Activated CD4-positive, alpha-beta T cell treated with anti-CD3 and anti-CD28 coated beads for 24 hours (primary cell): ENCODE data around the gene INSIG1.

Source experiments
- DNase-seq, 2 donors: peaks; one replicate each; pipeline ENCODE4 v3.0.0-alpha.2; 2020; ENCODE audit warnings: low read depth in 2 of 2

The INSIG1 gene

DNA sequence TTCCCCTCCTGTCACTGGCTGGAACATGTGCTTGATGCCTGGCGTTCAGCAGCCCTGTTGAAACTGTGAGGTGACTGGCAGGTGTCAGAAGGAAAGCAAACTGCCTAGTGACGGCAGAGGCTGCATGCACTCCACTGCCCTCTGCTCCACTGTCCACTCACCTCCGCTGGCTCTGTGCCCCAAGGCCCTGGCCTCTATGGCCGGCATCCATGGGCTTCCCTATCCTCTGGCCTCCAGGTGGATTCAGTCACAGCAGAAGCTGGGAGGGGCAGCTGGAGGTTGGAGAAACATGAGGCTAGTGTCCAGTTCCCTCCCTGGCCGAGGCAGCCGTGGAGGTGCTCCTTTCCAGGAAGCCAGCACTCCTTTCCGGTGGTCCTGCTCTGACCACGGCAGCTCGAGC lies 31.2 kb upstream of the INSIG1 start:
- DNase-seq: no peak

DNA sequence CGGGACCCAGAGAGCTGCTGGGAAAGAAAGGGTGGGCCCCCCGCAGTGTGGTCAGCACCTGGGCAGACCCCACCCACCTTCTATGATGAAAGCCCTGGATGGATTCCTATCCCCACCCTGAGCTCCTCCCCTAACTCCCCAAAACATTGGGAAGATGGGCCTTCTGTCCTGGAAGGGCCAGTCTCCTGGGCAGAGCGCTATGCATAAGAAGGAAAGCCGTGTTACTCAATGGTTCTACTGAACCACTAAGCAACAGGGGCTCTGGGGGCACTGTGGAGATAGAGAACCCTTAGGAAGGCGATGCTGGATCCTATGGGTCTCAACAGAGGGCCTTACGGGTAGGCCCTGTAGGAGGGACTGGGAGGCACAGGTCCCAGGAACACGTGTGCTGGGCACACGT lies 30.7 kb upstream of the INSIG1 start:
- DNase-seq: no peak

DNA sequence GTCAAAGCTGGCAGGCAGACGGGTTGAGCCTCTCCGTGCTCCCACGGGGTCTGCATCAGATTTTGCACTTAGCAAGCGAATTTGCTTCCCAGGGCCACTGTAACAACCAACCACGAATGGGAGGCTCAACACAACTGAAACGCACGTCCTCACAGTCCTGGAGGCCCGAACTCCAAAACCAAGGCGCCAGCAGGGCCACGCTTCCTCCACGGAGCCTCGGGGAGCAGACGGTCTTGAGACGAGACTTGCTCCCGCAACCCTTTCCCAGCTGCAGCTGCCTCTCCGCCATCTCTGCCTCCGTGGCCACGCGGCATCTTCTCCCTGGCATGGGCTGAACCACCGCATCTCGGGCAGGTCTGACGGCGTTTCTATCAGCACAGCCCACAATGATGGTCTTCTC lies 30.2 kb upstream of the INSIG1 start:
- no peak for DNase-seq

DNA sequence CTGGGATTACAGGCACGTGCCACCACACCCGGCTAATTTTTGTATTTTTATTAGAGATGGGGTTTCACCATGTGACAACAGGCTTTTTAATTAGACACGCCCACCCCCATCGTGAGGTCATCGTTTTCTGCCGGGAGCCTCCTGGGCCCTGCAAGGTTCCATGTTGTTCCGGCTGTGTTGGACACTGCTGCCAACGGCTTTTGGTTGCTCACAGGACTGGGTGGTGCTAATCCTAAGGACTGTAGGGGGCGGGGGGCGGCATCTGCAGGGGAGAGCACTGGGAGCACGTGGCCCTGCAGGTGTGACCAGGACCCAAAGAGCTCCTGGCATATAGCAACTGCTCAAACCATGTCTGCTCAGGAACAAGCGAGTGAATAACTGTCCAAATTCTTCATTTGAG lies 29.5 kb upstream of the INSIG1 start:
- no peak for DNase-seq

DNA sequence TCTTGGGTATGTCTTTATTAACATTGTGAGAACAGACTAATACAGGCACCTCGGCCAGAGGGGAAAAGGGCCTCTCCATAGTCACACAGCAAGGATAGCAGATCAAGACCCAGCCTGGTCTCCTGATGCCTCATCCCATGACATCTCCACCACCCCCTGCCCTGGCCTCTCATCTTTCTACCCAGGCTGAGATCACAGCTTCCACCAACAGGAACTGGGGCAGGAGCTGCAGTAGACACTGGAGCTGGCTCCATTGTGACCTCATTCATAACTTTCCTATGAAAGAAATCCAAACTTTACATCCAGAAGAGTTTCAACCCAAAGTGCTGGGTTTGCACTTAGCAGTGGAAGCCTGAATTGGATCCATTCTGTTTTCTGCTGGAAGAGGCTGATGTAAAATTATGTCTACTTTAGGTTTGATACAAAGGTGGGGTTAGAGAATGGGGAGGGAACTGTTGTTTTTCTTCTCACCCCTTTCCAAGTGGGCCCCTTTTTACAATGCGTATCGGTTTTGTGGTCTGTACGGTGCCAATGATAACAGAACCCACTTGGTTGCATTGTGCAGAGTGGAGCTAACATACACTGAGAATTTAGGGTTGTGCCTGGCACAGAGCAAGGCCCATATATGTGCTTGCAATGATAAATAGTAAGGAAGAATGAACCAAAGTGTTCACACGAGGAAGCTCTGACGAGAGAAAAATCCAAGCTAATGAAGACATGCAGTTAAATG lies 28.6 kb upstream of the INSIG1 start:
- no peak for DNase-seq

DNA sequence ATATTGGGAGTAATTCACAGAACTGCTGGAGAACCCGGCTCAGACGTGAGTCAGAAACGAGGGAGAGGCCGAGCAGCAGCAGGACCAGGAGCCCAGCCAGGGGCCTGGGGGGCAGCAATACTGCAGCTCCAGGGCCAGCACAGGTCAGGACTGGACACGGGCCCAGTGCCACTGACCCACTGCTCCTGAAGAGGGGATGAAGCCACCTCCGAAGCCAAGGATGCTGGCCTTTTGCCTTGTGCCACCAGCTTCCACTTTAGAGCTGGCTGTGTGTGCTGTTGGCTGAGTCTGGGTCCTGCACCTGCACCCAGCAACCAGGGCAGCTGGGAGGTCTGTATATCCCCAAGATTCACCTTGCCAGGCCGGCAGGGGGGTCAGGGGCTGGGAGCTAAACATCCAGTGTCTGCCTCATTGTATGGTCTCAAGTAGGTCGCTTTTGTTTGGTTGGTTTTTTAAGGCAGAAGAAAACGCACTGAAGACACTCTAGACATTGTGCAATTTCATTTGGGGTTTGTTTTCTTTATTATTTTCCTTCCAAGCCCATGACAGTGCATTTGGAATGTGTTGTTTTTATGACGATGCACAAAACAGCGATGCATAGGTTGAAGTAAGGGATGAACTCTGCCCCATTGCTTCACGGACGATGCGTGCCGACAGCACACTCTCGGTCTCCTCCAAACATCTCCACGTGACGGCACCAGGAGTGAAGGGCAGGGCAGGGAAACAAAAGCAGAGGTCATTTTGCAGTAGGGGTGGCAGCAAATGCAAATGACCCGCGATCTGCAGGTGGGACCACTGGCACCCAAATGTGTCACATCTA lies 27.7 kb upstream of the INSIG1 start:
- DNase-seq: no peak

DNA sequence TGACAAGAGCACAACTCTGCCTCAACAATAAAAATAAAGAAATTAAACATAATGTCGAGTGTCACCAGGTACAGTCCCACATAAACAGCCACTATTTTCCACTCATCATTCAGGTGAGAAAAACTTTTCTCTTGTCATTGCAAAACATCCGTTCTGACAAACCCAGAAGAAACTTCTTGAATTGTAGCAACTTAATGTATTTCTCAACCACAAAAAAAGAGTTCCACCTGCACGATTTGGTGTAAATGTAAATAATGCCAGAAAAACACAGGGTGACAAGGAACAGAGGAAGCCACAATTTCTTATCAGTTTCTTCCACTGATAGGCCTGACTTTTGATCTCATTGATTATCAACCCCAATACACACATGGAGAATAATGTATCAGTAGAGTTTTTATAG lies 26.8 kb upstream of the INSIG1 start:
- DNase-seq: no peak

DNA sequence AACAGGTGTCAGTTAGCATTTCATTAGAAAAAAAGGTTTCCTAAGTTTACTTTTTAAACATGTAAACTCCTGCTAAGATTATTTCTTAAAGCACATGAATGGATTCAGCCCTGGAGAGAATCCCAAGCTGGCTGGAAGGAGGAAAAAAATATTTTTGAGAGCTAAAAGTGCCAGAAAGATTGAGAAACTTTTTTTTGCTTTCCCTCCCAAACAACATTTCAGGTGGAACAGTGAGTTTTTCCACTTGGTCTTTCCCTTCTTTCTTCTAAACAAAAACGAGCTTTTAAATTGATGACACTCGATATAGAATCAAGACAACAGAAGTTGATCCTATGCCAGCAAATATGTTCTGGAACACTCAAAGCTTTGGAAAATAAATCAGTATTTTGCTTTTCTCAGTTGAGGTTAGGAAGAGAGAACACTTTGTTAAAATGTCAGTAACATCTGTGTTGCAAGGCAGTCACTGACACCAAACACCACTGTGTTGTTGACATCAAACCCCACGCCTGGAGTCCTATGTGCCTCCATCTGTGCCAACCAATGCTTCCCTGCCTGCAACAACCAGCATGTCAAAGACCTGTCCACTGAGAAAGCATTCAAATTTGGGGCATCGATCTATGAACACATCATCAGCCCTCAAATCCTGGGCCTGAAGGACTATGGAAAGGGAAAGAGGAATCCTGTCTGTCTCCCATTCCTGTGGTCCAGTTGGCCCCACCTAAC lies 22.9 kb upstream of the INSIG1 start:
- no peak for DNase-seq

DNA sequence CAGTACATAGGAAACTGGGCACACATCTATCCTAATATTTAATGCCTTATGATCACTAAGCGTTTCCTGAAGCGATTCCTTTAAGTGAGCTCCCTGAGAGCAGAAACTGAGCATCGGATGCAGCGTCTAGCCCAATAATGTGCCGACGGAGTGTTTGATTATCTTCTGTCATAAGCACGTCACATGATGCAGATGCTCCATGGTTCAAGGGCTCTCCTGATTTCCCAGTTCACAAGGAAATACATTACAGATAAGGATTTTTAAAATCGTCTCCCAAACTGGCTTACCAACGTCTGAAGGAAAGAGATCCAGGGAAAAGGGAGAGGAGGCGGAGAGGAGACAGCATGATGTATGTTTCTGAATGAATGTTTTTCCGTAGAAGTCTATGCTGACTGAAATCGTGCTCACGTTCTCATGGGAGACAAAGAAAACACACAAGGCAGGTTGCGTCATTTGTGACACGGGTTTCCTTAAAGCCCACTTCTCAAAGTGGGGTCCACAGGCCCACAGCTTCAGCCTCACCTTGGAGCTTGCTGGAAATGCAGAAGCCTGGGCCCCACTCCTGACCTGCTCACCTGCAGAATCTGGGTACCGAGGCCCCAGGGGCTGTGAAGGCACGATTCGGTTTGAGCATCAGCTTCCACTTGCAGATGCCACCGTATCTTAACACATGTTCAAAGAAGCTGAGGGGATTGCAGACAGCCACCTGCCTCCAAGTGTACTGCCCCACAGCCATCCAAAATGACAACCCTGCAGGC lies 21.5 kb upstream of the INSIG1 start:
- DNase-seq: no peak

DNA sequence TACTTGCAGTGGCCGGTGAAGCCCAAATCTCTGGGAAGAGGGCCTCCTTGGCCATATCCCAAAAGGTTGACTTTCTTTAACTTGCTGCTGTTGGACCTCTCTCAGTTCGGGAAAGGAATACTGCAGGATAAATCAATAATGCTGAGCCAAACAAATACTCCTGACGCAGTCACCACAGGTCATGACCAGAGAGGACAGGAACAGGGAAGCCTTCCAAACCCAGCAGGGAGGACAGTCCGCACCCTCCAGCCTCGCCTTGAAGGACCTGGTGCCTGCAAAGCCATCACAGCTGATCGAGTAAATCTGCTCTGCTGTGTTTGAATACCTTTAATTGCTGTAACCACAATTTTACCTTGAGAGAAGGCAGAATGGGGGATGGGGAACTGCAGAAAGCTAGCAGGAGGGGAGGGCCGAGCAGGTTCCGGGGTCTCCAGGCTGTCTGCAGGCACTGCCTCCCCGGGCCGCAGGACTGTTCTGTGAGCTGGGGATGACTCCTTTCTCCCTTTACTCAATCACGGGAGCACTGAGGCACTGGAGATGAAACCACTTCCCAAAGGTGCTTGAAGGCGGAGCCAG lies 20.8 kb upstream of the INSIG1 start:
- DNase-seq: no peak

DNA sequence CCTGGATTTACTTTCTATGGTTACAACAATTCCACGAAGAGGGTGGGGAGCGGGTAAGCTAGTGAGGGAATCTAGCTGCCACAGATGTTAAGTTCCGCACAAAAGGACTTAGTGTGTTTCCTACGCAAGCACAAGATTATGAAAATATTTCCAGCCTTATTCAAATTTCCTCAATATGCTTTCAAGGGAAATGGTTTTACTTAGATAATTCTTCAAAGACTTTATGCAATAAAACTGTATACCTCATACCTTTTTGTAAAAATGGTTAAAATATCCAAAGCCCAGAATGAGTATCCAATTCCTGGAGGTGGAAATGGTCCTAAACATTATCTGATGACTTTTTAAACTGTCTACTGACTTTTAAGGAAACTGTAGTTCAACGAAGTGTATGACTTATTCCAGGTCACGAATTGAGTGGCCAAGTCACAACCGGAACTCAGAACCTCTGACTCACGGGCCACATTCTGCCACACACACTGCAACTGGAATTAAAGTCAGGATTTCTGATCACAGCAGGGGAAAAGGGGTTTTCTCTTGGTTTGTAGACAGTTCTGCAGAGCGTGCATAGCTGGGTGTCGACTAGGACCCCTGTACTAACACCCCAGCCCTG lies 20.2 kb upstream of the INSIG1 start:
- DNase-seq: no peak

DNA sequence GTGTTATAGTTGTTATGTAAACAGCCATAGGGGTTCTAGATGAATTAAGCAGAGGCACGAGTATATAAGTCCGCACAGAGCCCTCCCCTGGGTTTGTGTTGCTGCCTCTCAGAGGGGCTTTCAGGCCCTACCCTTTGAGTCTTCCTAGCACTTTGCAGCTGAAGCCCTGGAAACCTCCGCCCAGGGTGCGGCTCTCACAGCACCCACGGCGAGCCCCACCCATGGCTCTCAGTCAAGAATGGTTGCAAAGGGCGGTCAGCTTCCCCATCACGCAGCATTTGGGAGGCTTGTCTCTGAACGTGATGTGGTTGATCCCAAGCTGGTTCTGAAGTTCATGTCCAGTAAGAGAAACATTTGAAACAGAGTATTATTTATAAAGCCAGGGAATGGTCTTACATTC lies 18.8 kb upstream of the INSIG1 start:
- DNase-seq: no peak

DNA sequence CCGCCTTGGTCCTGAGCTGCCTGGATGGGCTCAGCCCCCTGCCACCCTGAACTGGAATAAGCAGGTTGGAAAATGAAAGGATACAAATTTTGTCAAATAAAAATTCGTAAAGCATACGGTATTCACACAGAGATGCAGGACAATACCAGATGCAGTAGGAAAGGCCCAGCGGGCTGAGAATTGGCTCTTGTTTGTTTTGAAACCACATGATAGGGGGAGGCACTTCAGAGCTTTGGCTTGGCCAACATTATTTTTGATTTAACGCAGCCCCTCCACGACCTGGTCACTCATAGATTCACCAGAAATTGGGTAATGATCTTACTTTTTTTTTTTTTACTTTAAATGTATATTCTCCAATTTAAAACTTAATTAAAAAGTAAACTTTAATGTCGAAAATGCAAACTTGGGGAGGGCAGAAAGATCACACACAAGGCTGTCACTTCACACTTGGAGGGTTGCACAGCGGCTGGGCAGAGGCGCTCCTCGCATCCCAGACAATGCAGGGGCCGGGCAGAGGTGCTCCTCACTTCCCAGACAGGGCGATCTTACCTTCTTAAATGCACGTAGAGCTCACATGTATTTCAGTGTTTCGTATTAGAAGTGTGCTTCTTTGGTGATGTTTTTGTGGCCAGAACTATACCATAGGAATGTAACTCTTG lies 17.8 kb upstream of the INSIG1 start:
- no peak for DNase-seq

DNA sequence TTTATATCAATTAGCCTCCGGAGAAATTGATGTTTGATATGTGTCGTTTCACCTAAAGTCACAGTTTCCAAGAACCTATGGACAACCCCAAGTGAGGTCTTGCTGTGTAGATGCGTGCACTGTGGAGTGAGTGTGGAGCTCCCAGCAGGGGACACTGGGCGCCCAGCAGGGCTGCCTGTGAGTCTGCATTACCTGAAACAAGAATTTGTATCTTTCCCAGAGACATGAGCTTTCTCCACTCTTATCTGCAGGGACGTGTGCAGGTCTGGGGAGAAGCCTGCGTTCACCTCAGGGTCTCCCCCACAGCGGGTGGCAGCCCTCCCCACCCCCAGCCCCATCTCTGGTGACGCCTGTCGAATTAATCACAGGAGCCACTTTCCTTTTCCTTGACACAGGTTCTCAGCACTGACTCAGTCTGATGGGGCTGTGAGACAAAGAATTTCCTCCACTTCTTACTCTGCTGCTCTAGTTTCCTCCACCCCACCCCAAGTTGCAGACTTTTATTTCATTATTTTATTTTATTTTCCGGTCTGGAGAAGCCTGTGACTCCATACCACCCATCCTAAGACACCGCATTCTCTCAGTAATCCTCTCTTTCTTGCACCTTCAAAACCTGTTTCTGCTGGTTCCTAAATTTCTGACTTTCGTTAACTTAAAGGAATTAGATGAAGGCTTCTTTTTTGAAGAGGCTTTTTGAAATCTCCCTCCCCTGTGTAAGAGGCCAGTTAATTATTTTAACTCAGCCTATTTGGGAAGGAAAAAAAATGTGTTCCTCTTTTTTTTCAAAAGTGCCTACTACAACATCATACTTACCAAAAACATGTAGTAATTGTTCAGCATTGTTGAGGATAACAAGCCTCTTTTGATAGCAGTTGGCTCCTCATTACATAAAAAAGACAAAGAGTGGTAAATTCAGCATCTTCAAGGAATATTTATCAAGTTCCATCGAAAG lies 17.0 kb upstream of the INSIG1 start:
- no peak for DNase-seq

DNA sequence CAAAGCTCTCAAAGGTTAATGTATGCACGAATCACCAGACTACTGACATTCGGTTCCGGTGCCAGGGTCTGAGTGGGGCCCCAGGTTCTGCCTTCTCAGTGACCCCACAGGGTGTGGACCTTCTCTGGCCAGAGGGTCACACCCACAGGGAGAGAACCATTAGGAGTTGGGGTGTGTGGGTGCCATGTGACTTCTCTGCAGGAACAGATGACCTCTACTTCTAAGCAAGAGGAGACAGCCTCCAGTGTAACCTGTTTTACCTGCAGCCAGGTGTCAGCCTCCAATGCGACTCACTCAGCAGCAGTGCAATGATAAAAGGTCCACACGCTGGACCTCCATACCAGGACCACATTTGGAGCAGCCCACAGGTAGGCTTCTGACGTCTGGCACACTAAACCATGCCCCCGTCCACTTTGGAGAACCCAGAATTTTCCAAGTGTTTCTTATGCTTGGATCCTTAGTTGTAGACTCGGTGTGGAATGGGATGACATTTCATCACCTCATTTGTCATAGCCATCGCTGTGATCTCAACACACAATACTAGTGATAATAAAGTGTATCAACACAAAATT lies 16.2 kb upstream of the INSIG1 start:
- no peak for DNase-seq

DNA sequence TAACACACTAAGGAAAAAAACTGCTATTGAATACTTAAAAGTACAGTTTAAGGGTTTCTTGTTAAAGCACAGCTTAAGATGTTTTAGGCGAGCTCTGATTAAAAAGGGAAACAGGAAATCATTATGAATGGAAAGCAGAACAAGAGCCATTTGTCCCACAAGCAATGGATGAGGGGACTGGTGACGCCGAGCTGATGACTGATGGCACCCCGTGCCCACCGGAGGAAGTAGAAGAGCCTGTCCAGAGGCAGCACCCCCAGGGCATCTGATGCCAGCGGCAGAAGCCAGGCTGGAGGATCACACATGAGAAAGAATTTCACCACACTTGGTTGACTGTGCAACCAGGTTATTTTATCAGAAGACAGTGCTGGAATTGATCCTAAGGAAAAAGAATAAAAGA lies 15.0 kb upstream of the INSIG1 start:
- DNase-seq: no peak

DNA sequence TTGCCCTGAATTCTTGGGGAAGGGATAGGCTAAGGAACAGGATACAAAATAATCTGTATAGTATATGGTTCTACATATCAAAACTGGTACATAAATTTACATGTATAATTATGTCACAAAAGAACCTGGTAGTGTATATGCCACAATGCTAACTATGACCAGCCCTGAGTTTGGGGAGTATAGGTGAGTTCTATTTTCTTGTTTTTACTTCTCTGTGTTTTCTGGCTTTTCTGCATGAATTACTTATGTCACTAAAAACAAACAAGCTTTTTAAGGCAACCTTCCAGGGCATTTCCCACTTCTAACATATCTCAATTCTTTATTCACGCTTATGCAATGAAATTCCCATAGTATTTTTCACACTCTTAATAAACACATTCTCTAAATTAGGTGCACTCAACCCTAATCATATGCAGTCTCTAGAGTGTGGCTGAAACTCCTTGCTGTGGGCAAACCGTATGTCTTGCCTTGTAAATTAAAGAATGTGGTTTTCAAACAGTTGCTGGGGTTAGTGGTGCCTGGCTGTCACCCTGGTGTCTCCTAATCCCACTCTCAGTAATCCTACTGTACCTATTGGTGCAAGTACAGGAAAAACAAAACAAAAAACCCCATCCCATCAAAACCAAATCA lies 14.0 kb upstream of the INSIG1 start:
- no peak for DNase-seq

DNA sequence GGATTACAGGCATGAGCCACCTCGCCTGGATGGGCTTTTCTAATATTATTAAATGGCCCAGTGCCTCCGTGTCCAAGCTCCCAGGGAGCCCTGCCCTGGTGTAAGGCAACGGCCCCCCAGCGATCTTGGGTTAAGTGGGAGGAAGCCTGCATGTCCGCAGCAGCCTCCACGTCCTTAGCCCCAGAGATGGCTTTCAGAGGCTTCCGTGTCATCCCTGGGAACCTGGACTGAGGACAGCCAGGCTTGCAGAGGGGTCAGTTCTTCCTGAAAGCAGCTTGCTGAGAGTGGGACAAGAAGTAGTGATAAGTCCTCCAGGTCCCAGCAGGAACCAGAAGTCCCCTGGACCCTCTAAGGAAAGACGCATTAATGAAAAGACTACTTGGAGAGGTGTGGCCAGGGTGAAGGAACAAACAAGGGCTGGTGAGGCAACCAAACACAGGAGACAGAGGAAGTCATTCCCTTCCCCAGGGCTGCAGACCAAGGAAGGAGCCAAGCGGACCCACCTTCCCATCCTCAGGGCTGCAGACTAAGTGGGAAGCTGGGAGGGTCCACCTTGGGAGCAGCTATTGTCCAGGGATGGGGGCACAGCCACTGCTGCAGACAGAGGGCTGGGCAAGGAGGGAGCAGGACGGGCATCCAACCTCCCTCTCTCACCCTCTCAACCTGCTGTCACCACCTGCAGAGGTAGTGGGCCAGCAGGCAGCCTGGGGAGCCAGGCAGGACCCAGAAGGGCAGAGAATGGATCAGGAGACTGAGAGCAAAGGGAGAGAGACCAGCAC lies 13.0 kb upstream of the INSIG1 start:
- DNase-seq: no peak
